SU-DHL-6 (cell line): Measurements from ENCODE around the gene TBC1D4.

Experiments
- EZH2phosphoT487 ChIP-seq: fragments of 200-600 bp; sonication (generic), shearing (Covaris generic); conservative IDR thresholded peaks from 2 replicates; pipeline ENCODE4 v1.6.1; 2018; ENCODE audit warnings: mild to moderate bottlenecking, antibody characterized with exemption, low read length, moderate library complexity, mixed read lengths
- TF ChIP-seq, protein P1 (sequence below): fragments of 200-600 bp; sonication (generic); IDR thresholded peaks from one replicate; pipeline ENCODE4 v1.5.1; 2017; ENCODE audit warnings: antibody characterized with exemption, mild to moderate bottlenecking, low read length, moderate library complexity; ENCODE audit not compliant: insufficient read depth, poor library complexity, severe bottlenecking

- TF ChIP-seq, protein P1, sequence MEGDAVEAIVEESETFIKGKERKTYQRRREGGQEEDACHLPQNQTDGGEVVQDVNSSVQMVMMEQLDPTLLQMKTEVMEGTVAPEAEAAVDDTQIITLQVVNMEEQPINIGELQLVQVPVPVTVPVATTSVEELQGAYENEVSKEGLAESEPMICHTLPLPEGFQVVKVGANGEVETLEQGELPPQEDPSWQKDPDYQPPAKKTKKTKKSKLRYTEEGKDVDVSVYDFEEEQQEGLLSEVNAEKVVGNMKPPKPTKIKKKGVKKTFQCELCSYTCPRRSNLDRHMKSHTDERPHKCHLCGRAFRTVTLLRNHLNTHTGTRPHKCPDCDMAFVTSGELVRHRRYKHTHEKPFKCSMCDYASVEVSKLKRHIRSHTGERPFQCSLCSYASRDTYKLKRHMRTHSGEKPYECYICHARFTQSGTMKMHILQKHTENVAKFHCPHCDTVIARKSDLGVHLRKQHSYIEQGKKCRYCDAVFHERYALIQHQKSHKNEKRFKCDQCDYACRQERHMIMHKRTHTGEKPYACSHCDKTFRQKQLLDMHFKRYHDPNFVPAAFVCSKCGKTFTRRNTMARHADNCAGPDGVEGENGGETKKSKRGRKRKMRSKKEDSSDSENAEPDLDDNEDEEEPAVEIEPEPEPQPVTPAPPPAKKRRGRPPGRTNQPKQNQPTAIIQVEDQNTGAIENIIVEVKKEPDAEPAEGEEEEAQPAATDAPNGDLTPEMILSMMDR: no peak
- no peak for TF ChIP-seq EZH2phosphoT487
Observed at GRCh38 chr13:75432045-75432444, 49.9 kb downstream of the TBC1D4 start.
